ENCODE measurements around the gene AKIP1.

AKIP1 gene

DNA sequence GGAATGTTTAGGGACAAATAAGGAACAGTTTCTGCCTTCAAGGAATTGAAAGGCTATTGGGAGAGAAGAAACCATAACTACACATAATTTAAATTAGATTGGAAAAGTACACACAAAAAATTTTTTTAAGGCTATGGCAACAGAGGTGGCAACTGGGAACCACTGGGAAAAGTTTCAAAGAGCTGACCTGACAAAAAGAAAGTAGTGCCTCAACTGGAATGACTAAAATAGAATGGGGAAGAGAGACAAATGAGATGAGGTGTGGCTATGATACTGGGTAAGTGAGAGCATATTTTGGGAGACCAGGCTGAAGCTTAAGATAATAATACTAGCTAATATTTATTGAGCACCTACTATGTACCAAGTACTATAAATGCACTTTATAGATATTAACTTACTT, 2.9 kb upstream of the AKIP1 start:
- Histone ChIP-seq H3K18ac (ENCODE audit: low read length) (no peak overlapping the region), H3K14ac (ENCODE audit: low read length) (no peak overlapping the region), H3K36me3 (replicated peaks in 1 of 2; ENCODE audit: control insufficient read depth in 2 of 2, insufficient read depth in 2 of 2, low read length in 2 of 2) (peaks cover 0 to under 1% of the 10 kb centered on the region in 2 donors), H2BK5ac (ENCODE audit: low read length) (no peak overlapping the region), H2BK12ac (ENCODE audit: low read length) (no peak overlapping the region), H3K9me3 (replicated peaks in 1 of 2; ENCODE audit: control insufficient read depth in 2 of 2, insufficient read depth in 1 of 2, low read depth in 1 of 2, low read length in 2 of 2) (peaks cover 0 to 2% of the 10 kb centered on the region in 2 donors), H3K4ac (ENCODE audit: low read length) (no peak overlapping the region), H3K4me2 (ENCODE audit: insufficient read depth, low read length, poor library complexity, severe bottlenecking) (no peak overlapping the region), H3K4me3 (ENCODE audit: low read length in 2 of 2) (no peak overlapping the region), H4K91ac (ENCODE audit: low read depth, low read length, poor library complexity) (no peak overlapping the region), H4K8ac (ENCODE audit: low read depth, low read length) (no peak overlapping the region), H2AK5ac (ENCODE audit: low read depth, low read length) (no peak overlapping the region), H3K79me1 (ENCODE audit: low read depth, low read length) (no peaks in the 10 kb centered on the region), H3K9ac (ENCODE audit: low read depth, low read length, poor library complexity) (no peak overlapping the region), H2BK120ac (ENCODE audit: low read depth, low read length) (no peak overlapping the region), H3K23ac (ENCODE audit: low read depth, low read length, poor library complexity) (no peak overlapping the region), H2AFZ (ENCODE audit: low read length) (no peak overlapping the region), H3K4me1 (ENCODE audit: control insufficient read depth in 2 of 2, insufficient read depth in 1 of 2, low read depth in 1 of 2, low read length in 2 of 2) (peaks cover 5 to 6% of the 10 kb centered on the region in 2 donors), H3K27me3 (ENCODE audit: control insufficient read depth in 3 of 3, insufficient read depth in 3 of 3, low read depth in 1 of 3, low read length in 3 of 3) (peaks cover 0 to 13% (median 0%) of the 10 kb centered on the region in 3 experiments), H2BK15ac (ENCODE audit: low read length) (no peak overlapping the region), H3K27ac (replicated peaks; ENCODE audit: low read length) (no peak overlapping the region)
- no peak for DNase-seq (ENCODE audit: low spot score)

DNA sequence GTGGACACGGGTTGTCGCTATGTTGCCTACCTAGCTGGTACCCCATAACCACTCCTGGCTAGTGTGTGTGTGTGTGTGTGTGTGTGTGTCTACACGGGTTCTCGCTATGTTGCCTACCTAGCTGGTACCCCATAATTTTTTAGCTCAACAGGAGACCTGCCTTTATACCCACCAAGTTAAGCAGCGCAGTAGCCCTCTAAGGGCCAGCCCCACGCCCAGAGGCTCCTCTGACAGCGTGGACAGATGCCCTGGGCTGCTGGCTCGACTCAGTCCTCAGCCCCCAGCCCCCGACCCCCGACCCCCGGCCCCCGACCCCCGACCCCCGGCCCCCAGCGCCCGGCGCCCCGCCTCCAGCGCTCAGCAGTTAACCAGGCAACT, 351 bp upstream of the AKIP1 start:
- Histone ChIP-seq H3K18ac (ENCODE audit: low read length) (peak overlapping the region; percentile 74), H2BK15ac (ENCODE audit: low read length) (peak overlapping the region; percentile 47), H4K91ac (ENCODE audit: low read depth, low read length, poor library complexity) (no peak overlapping the region), H2AFZ (ENCODE audit: low read length) (peak overlapping the region; percentile 91), H2AK5ac (ENCODE audit: low read depth, low read length) (no peak overlapping the region), H3K27ac (replicated peaks; ENCODE audit: low read length) (no peak overlapping the region), H3K4me3 (ENCODE audit: low read length in 2 of 2) (peak overlapping the region; percentile 69 to 77), H3K4ac (ENCODE audit: low read length) (no peak overlapping the region), H2BK5ac (ENCODE audit: low read length) (no peak overlapping the region), H3K36me3 (replicated peaks in 1 of 2; ENCODE audit: control insufficient read depth in 2 of 2, insufficient read depth in 2 of 2, low read length in 2 of 2) (peaks cover 0 to 26% of the 10 kb centered on the region in 2 donors), H3K9me3 (replicated peaks in 1 of 2; ENCODE audit: control insufficient read depth in 2 of 2, insufficient read depth in 1 of 2, low read depth in 1 of 2, low read length in 2 of 2) (no peaks in the 10 kb centered on the region), H3K23ac (ENCODE audit: low read depth, low read length, poor library complexity) (no peak overlapping the region), H3K4me2 (ENCODE audit: insufficient read depth, low read length, poor library complexity, severe bottlenecking) (peak overlapping the region; percentile 68), H3K27me3 (ENCODE audit: control insufficient read depth in 3 of 3, insufficient read depth in 3 of 3, low read depth in 1 of 3, low read length in 3 of 3) (peaks cover 0 to 13% (median 0%) of the 10 kb centered on the region in 3 experiments), H3K79me1 (ENCODE audit: low read depth, low read length) (no peaks in the 10 kb centered on the region), H3K4me1 (ENCODE audit: control insufficient read depth in 2 of 2, insufficient read depth in 1 of 2, low read depth in 1 of 2, low read length in 2 of 2) (peaks cover 10 to 13% of the 10 kb centered on the region in 2 donors), H3K14ac (ENCODE audit: low read length) (no peak overlapping the region), H2BK120ac (ENCODE audit: low read depth, low read length) (no peak overlapping the region), H3K9ac (ENCODE audit: low read depth, low read length, poor library complexity) (peak overlapping the region; percentile 72), H4K8ac (ENCODE audit: low read depth, low read length) (no peak overlapping the region), H2BK12ac (ENCODE audit: low read length) (no peak overlapping the region)
- no CpG with 5 or more reads among the region's 19 CpGs for WGBS, 2 donors (ENCODE audit: extremely low coverage in 2 of 2, insufficient read length in 2 of 2, insufficient replicate concordance in 1 of 2)
- DNase-seq (ENCODE audit: low spot score) = no peak

DNA sequence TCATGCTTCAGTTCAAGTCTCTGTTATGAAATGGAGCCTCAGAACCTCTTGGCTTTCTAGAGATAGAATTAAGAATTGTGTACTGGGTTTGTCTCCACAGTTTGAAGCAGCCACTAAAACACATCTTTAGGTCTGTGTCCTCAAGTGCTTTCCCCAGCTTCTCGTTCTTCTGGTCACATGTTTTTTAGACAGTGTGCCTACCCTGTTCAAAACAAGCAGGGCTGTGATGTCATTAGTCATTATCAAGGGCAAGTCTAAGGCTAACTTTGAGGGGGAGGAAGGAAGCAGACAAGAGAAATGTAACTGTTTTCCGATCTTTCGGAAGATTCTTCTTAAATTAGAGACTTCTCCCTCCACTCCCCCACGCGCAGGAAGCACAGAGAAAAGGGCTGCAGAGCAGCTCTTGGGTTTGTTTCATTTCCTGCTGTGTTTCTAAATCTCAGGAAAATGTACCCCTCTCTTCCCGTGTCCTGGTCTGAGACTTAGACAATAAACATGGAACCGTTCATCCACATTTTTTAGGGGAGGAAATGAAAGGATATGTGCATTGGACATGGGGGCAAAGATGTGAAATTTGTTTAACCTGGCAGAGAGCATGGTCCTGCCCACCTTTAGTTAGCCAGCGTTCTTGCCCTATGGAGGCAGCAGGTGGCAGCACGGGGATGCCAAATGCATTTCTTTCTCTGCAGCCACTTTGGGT, 3.1 kb downstream of the AKIP1 start:
- no peak overlapping the region for H3K9ac ChIP-seq (ENCODE audit: low read depth, low read length, poor library complexity)
- no peak overlapping the region for H3K4ac ChIP-seq (ENCODE audit: low read length)
- no peak overlapping the region for H3K4me3 ChIP-seq (ENCODE audit: low read length in 2 of 2)
- no peak overlapping the region for H3K4me2 ChIP-seq (ENCODE audit: insufficient read depth, low read length, poor library complexity, severe bottlenecking)
- no peak overlapping the region for H2BK12ac ChIP-seq (ENCODE audit: low read length)
- H4K8ac ChIP-seq (ENCODE audit: low read depth, low read length) = no peak overlapping the region
- no peak overlapping the region for H2BK5ac ChIP-seq (ENCODE audit: low read length)
- no peak overlapping the region for H3K23ac ChIP-seq (ENCODE audit: low read depth, low read length, poor library complexity)
- H3K14ac ChIP-seq (ENCODE audit: low read length) = no peak overlapping the region
- H3K79me1 ChIP-seq (ENCODE audit: low read depth, low read length) = no peaks in the 10 kb centered on the region
- peak; percentile 27 for DNase-seq (ENCODE audit: low spot score)
- H3K27ac ChIP-seq (replicated peaks; ENCODE audit: low read length) = no peak overlapping the region
- H2BK120ac ChIP-seq (ENCODE audit: low read depth, low read length) = no peak overlapping the region
- no peaks in the 10 kb centered on the region for H3K9me3 ChIP-seq (replicated peaks in 1 of 2; ENCODE audit: control insufficient read depth in 2 of 2, insufficient read depth in 1 of 2, low read depth in 1 of 2, low read length in 2 of 2)
- peaks cover 22 to 24% of the 10 kb centered on the region in 2 donors for H3K4me1 ChIP-seq (ENCODE audit: control insufficient read depth in 2 of 2, insufficient read depth in 1 of 2, low read depth in 1 of 2, low read length in 2 of 2)
- H2BK15ac ChIP-seq (ENCODE audit: low read length) = no peak overlapping the region
- no peak overlapping the region for H2AFZ ChIP-seq (ENCODE audit: low read length)
- H3K27me3 ChIP-seq (ENCODE audit: control insufficient read depth in 3 of 3, insufficient read depth in 3 of 3, low read depth in 1 of 3, low read length in 3 of 3) = peaks cover 0 to 7% (median 0%) of the 10 kb centered on the region in 3 experiments
- H3K36me3 ChIP-seq (replicated peaks in 1 of 2; ENCODE audit: control insufficient read depth in 2 of 2, insufficient read depth in 2 of 2, low read length in 2 of 2) = peaks cover 8 to 61% of the 10 kb centered on the region in 2 donors
- H2AK5ac ChIP-seq (ENCODE audit: low read depth, low read length) = no peak overlapping the region
- no peak overlapping the region for H4K91ac ChIP-seq (ENCODE audit: low read depth, low read length, poor library complexity)
- WGBS, 2 donors (ENCODE audit: extremely low coverage in 2 of 2, insufficient read length in 2 of 2, insufficient replicate concordance in 1 of 2) = no CpG with 5 or more reads among the region's 9 CpGs
- H3K18ac ChIP-seq (ENCODE audit: low read length) = no peak overlapping the region

DNA sequence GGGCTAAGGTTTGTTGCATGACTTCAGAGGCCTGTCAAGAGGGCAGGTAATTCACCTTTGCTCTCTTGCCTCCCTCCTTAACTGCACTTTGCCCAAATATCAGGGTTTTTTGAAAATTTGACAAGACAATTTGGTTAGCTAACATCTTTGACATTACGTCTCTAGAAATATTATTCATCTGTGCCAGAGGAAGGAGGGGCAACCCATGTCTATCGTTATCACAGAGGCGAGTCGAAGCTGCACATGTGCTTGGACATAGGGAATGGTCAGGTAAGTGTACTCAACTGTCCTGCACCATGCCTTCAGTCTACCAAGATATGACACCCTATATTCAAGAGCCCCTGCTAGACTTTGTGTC, 3.7 kb downstream of the AKIP1 start:
- Histone ChIP-seq H3K36me3 (replicated peaks in 1 of 2; ENCODE audit: control insufficient read depth in 2 of 2, insufficient read depth in 2 of 2, low read length in 2 of 2) (peaks cover 11 to 64% of the 10 kb centered on the region in 2 donors), H3K14ac (ENCODE audit: low read length) (no peak overlapping the region), H3K79me1 (ENCODE audit: low read depth, low read length) (no peaks in the 10 kb centered on the region), H4K8ac (ENCODE audit: low read depth, low read length) (no peak overlapping the region), H3K4me3 (ENCODE audit: low read length in 2 of 2) (no peak overlapping the region), H2BK120ac (ENCODE audit: low read depth, low read length) (no peak overlapping the region), H3K4me2 (ENCODE audit: insufficient read depth, low read length, poor library complexity, severe bottlenecking) (no peak overlapping the region), H3K18ac (ENCODE audit: low read length) (no peak overlapping the region), H3K9me3 (replicated peaks in 1 of 2; ENCODE audit: control insufficient read depth in 2 of 2, insufficient read depth in 1 of 2, low read depth in 1 of 2, low read length in 2 of 2) (no peaks in the 10 kb centered on the region), H2BK12ac (ENCODE audit: low read length) (no peak overlapping the region), H2AFZ (ENCODE audit: low read length) (no peak overlapping the region), H2BK15ac (ENCODE audit: low read length) (no peak overlapping the region), H3K4ac (ENCODE audit: low read length) (no peak overlapping the region), H2AK5ac (ENCODE audit: low read depth, low read length) (no peak overlapping the region), H3K27ac (replicated peaks; ENCODE audit: low read length) (no peak overlapping the region), H4K91ac (ENCODE audit: low read depth, low read length, poor library complexity) (no peak overlapping the region), H3K27me3 (ENCODE audit: control insufficient read depth in 3 of 3, insufficient read depth in 3 of 3, low read depth in 1 of 3, low read length in 3 of 3) (peaks cover 0 to 5% (median 0%) of the 10 kb centered on the region in 3 experiments), H3K9ac (ENCODE audit: low read depth, low read length, poor library complexity) (no peak overlapping the region), H3K4me1 (ENCODE audit: control insufficient read depth in 2 of 2, insufficient read depth in 1 of 2, low read depth in 1 of 2, low read length in 2 of 2) (peaks cover 21 to 24% of the 10 kb centered on the region in 2 donors), H2BK5ac (ENCODE audit: low read length) (no peak overlapping the region), H3K23ac (ENCODE audit: low read depth, low read length, poor library complexity) (no peak overlapping the region)
- no peak for DNase-seq (ENCODE audit: low spot score)
- no CpG with 5 or more reads among the region's 4 CpGs for WGBS, 2 donors (ENCODE audit: extremely low coverage in 2 of 2, insufficient read length in 2 of 2, insufficient replicate concordance in 1 of 2)

All from neuronal stem cell (in vitro differentiated cells).